Measurements from ENCODE around the gene GALNT9.
"Not testable (repeated sequence)": the region's sequence is repeated elsewhere in the genome, so short reads cannot be mapped to it uniquely, and the experiment has no call there.

Gene GALNT9

GRCh38 chr12:132152953-132153352, 176.4 kb downstream of the GALNT9 start:
- CTCF ChIA-PET: interaction anchor here (1.4 to 1.6 kb wide), 2 partner anchors 66 to 262 kb away, joined by 10 to 18 read pairs; no protein-coding TSS in a partner anchor
- no peak for DNase-seq (ENCODE audit: extremely low spot score)
- TF ChIP-seq CTBP1 (IDR thresholded peaks at IDR 0.05; ENCODE audit: borderline replicate concordance) (no peak), BHLHE40 (IDR thresholded peaks at IDR 0.05; ENCODE audit: borderline replicate concordance) (no peak), FOXK2 (IDR thresholded peaks at IDR 0.05) (no peak), ARNT (IDR thresholded peaks at IDR 0.05) (no peak)

GRCh38 chr12:132152411-132152821, 177.0 kb downstream of the GALNT9 start:
- TF ChIP-seq BHLHE40 (IDR thresholded peaks at IDR 0.05; ENCODE audit: borderline replicate concordance) (no peak), ARNT (IDR thresholded peaks at IDR 0.05) (no peak), TARDBP (IDR thresholded peaks at IDR 0.05) (no peak), PKNOX1 (IDR thresholded peaks at IDR 0.05) (no peak), FOXA1 (IDR thresholded peaks at IDR 0.05) (no peak)
- ChIA-PET POLR2A (no interaction called here), CTCF (no interaction called here)
- DNase-seq (ENCODE audit: extremely low spot score): no peak

More at GRCh38 chr12:132152953-132153352, 176.4 kb downstream of the GALNT9 start:
- POLR2A ChIA-PET: no interaction called here

- CTCF ChIA-PET: interaction anchor here (1.1 kb wide), 1 partner anchor 262 kb away, joined by 5 read pairs; no protein-coding TSS in a partner anchor
- POLR2A ChIA-PET: no interaction called here
- DNase-seq (ENCODE audit: extremely low spot score): no peak
- TF ChIP-seq ZNF384 (IDR thresholded peaks at IDR 0.05): no peak
- no peak for TF ChIP-seq PKNOX1 (IDR thresholded peaks at IDR 0.05)
- TF ChIP-seq CTBP1 (IDR thresholded peaks at IDR 0.05; ENCODE audit: borderline replicate concordance): no peak
- no peak for TF ChIP-seq L3MBTL2 (conservative IDR thresholded peaks at IDR 0.05)
- no peak for TF ChIP-seq BHLHE40 (IDR thresholded peaks at IDR 0.05; ENCODE audit: borderline replicate concordance)
- TF ChIP-seq HDGF (IDR thresholded peaks at IDR 0.05; ENCODE audit: borderline replicate concordance): no peak
- no peak for TF ChIP-seq LEF1 (IDR thresholded peaks at IDR 0.05; ENCODE audit: borderline replicate concordance)
- no peak for TF ChIP-seq SP1 (IDR thresholded peaks at IDR 0.05)
- no peak for TF ChIP-seq ARNT (IDR thresholded peaks at IDR 0.05)
These were observed 177.5 kb downstream of the GALNT9 start for GRCh38 chr12:132151766-132152410.

GRCh38 chr12:132151145-132151765, 178.1 kb downstream of the GALNT9 start:
- no peak for DNase-seq (ENCODE audit: extremely low spot score)
- CTCF ChIA-PET: interaction anchor here (1.1 kb wide), 1 partner anchor 263 kb away, joined by 5 read pairs; no protein-coding TSS in a partner anchor
- no peak for TF ChIP-seq L3MBTL2 (conservative IDR thresholded peaks at IDR 0.05)
- TF ChIP-seq HDGF (IDR thresholded peaks at IDR 0.05; ENCODE audit: borderline replicate concordance): no peak
- TF ChIP-seq CTBP1 (IDR thresholded peaks at IDR 0.05; ENCODE audit: borderline replicate concordance): no peak
- TF ChIP-seq PKNOX1 (IDR thresholded peaks at IDR 0.05): no peak
- no peak for TF ChIP-seq SP1 (IDR thresholded peaks at IDR 0.05)
- POLR2A ChIA-PET: no interaction called here

DNA sequence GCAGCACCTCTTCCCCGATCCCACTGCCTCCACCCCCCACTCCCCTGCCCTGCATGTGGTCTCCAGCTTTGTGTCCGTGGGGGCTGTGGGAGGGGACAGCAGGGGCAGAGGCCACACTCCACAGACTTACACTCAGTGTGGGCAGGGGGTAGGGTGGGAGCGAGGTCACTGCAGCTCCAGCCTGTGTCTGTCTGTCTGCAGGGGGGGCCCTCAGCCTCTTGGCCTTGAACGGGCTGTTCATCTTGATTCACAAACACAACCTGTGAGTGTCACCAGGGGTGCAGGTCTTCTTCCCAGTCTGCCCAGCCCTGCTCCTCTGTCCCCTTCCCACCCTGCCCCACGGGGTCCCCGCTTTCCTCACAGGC, 178.6 kb downstream of the GALNT9 start:
- no peak for DNase-seq (ENCODE audit: extremely low spot score)
- CTCF ChIA-PET: no interaction called here
- POLR2A ChIA-PET: no interaction called here
- TF ChIP-seq BHLHE40 (IDR thresholded peaks at IDR 0.05; ENCODE audit: borderline replicate concordance) (no peak), NFRKB (IDR thresholded peaks at IDR 0.05) (no peak), ZNF384 (IDR thresholded peaks at IDR 0.05) (no peak), FOXM1 (IDR thresholded peaks at IDR 0.05; ENCODE audit: borderline replicate concordance) (no peak), FOXK2 (IDR thresholded peaks at IDR 0.05) (no peak), L3MBTL2 (conservative IDR thresholded peaks at IDR 0.05) (no peak), ELF4 (IDR thresholded peaks at IDR 0.05) (no peak), PKNOX1 (IDR thresholded peaks at IDR 0.05) (no peak), TARDBP (IDR thresholded peaks at IDR 0.05) (no peak), LEF1 (IDR thresholded peaks at IDR 0.05; ENCODE audit: borderline replicate concordance) (no peak), ARNT (IDR thresholded peaks at IDR 0.05) (no peak), FOXA1 (IDR thresholded peaks at IDR 0.05) (no peak), HDGF (IDR thresholded peaks at IDR 0.05; ENCODE audit: borderline replicate concordance) (no peak), CTBP1 (IDR thresholded peaks at IDR 0.05; ENCODE audit: borderline replicate concordance) (no peak)

- DNase-seq (ENCODE audit: extremely low spot score); POLR2A ChIA-PET; CTCF ChIA-PET: not testable (repeated sequence)
These were observed 179.9 kb downstream of the GALNT9 start for GRCh38 chr12:132149526-132149925.

All from HEK293T (cell line).